ENCODE results near the gene CDC42BPA. TPM values are rescaled to one million over a fixed set of nuclear protein-coding genes. Genes with fewer than 3 reads are reported as not detected.
"Not testable (repeated sequence)": the region's sequence is repeated elsewhere in the genome, so short reads cannot be mapped to it uniquely, and the experiment has no call there.

CDC42BPA gene
- total RNA-seq, 8 experiments from 2014 or later, result 36.0 to 89.0 (median 67.4) TPM

DNA sequence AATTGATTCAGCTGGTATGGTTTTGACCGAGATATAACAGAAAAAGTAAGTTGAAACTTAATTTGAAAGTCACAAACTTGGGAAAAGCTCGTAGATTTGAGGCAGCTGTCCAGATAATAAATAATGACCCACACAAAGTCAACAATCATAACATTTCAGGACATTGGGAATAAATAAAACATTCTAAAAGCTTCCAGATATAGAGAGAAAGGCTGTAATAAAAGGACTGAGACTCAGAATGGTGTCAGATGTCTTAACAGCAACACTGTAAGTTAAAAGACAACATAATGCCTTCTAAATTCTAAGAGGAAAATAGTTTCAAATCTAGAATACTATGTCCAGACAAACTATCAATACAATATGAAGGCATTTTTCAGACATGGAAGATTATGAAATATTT is 163.3 kb downstream of the CDC42BPA start:
- in situ Hi-C loops (cut with MboI; ENCODE audit: low pct_unique_long_range_greater_than_20kb in 2 of 9, low sequenced_read_pairs in 9 of 9, unreplicated experiment in 9 of 9), result no loop called here

DNA sequence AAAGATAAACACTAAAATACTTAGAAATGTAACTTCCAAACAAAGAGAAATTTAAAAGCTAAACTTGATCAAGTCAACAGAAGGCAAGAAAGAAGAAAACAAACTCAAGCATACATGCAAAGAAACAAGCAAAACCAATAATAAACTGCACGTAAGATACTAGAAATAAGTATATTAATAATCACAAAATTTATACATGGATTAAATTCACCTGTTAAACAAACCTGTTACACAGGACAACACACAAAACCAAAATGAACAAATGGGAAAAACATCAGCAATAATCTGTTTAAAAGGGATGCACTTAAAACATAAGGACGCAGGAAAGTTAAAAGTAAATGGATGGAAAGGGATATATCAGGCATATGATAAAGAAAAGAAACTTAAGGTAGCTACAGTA is 165.8 kb downstream of the CDC42BPA start:
- no peaks in the 10 kb centered on the region for H3K4me1 ChIP-seq (replicated peaks in 1 of 2)
- no peak overlapping the region for H3K27ac ChIP-seq
- no peak overlapping the region for H3K4me3 ChIP-seq
- ATAC-seq (replicated peaks in 6 of 8), result no peak
- WGBS, 10 experiments, result 94 to 100% (median 98%) methylated on average over 1 to 2 of the region's 2 CpGs; no CpG with 5 or more reads in 1 of the 10 experiments
- in situ Hi-C loops (cut with MboI; ENCODE audit: low pct_unique_long_range_greater_than_20kb in 2 of 9, low sequenced_read_pairs in 9 of 9, unreplicated experiment in 9 of 9), result no loop called here

More for the DNA sequence above, 163.3 kb downstream of the CDC42BPA start:
- WGBS, 10 experiments, result 40 to 100% (median 95%) methylated on average over 1 to 2 of the region's 2 CpGs
- H3K27ac ChIP-seq, result no peak overlapping the region
- no peaks in the 10 kb centered on the region for H3K4me1 ChIP-seq (replicated peaks in 1 of 2)
- no peak overlapping the region for H3K4me3 ChIP-seq
- no peak for ATAC-seq (replicated peaks in 6 of 8)

DNA sequence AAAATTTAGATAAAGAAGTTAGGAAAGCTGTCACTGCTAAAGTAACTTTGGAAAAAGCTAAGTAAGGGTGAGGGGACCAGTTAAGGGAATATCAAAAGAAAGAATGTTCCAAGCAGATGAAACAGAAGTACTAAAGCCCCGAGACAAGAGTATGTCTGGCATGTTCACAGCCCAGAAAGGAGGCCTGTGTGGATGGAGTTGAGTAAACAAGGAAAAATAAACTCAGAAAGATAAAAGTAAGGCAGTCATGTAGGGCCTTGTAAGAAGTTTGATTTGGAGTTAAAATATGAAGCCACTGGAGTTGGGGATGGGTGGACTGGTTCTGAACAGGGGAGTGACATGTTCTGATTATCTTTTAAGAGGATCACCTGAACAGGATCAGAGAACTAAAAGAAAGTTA is 177.9 kb downstream of the CDC42BPA start:
- 60 to 100% (median 88%) methylated on average over 1 of the region's 1 CpG for WGBS, 10 experiments
- in situ Hi-C loops (cut with MboI; ENCODE audit: low pct_unique_long_range_greater_than_20kb in 2 of 9, low sequenced_read_pairs in 9 of 9, unreplicated experiment in 9 of 9), result no loop called here
- H3K4me1 ChIP-seq (replicated peaks in 1 of 2), result no peaks in the 10 kb centered on the region
- no peak overlapping the region for H3K27ac ChIP-seq
- no peak overlapping the region for H3K4me3 ChIP-seq
- peak in 1 of 8 experiments; percentile 46 for ATAC-seq (replicated peaks in 6 of 8)

DNA sequence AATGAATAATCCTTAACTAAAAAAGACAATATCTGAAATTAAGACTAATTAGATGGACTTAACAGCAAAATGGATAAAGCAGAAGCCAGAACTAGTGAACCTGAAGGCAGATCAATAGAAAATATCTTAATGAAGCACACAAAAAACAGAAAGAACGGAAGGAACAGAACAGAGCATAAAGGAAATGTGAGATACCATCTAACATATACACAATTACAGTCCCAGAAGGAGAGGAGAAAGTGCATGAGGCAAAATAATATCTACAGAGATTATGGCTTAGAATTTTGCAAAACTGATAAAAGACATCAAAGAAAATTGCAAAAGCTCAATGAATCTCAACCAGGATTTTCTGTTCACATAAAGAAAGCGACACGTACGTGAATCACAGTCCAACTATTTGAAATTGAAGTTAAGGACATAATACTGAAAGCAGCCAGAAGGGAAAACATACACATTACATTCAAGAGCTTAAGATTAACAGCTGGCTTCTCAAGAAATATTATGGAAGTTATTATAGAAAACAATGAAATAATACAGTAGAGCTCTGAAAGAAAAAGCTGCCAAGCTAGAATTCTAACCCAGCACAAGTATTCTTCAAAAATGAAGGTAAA is 182.0 kb downstream of the CDC42BPA start:
- Histone ChIP-seq H3K4me1 (replicated peaks in 1 of 2) (no peaks in the 10 kb centered on the region), H3K27ac (no peak overlapping the region), H3K4me3 (no peak overlapping the region)
- WGBS, 10 experiments, result 90 to 100% (median 97%) methylated on average over 3 to 4 of the region's 4 CpGs
- no peak for ATAC-seq (replicated peaks in 6 of 8)
- in situ Hi-C loops (cut with MboI; ENCODE audit: low pct_unique_long_range_greater_than_20kb in 2 of 9, low sequenced_read_pairs in 9 of 9, unreplicated experiment in 9 of 9), result no loop called here

DNA sequence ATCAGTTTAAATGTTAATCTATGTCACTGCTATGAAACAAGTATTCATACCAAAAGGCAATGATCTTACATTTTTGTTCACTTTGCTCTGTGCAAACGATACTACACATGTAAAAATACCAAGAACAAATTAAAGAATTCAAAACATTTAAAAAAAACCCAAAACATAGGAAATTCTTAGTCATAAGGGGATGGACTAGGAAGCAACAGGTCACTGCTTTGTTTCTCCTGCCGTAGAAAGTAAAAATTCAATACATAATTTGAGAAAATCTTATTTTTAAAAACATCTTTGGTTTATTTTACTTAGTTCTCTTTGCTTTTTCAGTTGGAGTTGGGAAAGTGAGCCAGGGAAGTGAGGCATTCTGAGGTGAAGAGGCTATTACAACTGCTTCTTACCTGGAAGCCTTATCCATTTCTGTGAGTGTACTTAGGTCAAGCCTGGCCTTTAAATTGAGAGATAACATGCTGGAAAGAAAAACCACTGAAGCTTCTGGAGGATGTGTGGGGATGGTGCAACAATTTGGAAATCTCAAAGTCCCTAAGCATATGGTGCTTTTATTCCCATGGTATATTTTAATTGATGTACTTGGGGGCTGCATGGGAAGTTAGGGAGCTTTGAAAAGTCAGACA is 183.5 kb downstream of the CDC42BPA start:
- WGBS, 10 experiments, result 67 to 100% (median 98%) methylated on average over 1 to 2 of the region's 2 CpGs
- in situ Hi-C loops (cut with MboI; ENCODE audit: low pct_unique_long_range_greater_than_20kb in 2 of 9, low sequenced_read_pairs in 9 of 9, unreplicated experiment in 9 of 9), result no loop called here
- ATAC-seq (replicated peaks in 6 of 8), result no peak
- H3K4me3 ChIP-seq, result no peak overlapping the region
- H3K27ac ChIP-seq, result no peak overlapping the region
- no peaks in the 10 kb centered on the region for H3K4me1 ChIP-seq (replicated peaks in 1 of 2)

DNA sequence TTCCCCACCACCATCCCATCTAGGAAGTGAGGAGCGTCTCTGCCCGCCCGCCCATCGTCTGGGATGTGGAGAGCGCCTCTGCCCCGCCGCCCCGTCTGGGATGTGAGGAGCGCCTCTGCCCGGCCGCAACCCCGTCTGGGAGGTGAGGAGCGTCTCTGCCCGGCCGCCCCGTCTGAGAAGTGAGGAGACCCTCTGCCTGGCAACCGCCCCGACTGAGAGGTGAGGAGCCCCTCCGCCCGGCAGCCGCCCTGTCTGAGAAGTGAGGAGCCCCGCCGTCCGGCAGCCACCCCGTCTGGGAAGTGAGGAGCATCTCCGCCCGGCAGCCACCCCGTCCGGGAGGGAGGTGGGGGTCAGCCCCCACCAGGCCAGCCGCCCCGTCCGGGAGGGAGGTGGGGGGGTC is 185.6 kb downstream of the CDC42BPA start:
- ATAC-seq (replicated peaks in 6 of 8); in situ Hi-C loops (cut with MboI; ENCODE audit: low pct_unique_long_range_greater_than_20kb in 2 of 9, low sequenced_read_pairs in 9 of 9, unreplicated experiment in 9 of 9); H3K4me3 ChIP-seq; H3K27ac ChIP-seq; H3K4me1 ChIP-seq (replicated peaks in 1 of 2): not testable (repeated sequence)
- WGBS, 10 experiments, result no CpG with 5 or more reads among the region's 32 CpGs

DNA sequence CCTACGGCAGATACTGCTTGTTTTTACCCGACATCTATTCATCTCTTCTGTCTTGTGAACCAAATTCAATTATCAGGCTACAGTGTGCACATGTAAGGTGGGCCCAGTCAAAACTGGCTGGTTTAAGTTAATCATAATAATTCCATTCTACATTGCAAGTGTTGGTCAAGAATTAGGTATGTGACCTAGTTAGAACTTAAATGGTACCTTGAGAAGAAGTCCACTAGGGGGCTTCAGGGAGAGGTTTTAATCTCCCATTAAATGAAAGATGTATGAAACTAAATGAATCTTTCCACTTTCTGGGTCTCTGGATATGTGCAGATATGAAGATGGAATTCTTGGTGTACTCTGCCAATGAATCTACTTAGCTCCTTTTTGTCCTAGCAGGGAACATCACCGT is 187.1 kb downstream of the CDC42BPA start:
- Histone ChIP-seq H3K4me1 (replicated peaks in 1 of 2) (no peaks in the 10 kb centered on the region), H3K4me3 (no peak overlapping the region), H3K27ac (no peak overlapping the region)
- in situ Hi-C loops (cut with MboI; ENCODE audit: low pct_unique_long_range_greater_than_20kb in 2 of 9, low sequenced_read_pairs in 9 of 9, unreplicated experiment in 9 of 9), result no loop called here
- 50 to 100% (median 92%) methylated on average over 2 to 3 of the region's 3 CpGs; no CpG with 5 or more reads in 1 of the 10 experiments for WGBS, 10 experiments
- peak in 3 of 8 experiments; percentile 37 to 58 (median 40) for ATAC-seq (replicated peaks in 6 of 8)

DNA sequence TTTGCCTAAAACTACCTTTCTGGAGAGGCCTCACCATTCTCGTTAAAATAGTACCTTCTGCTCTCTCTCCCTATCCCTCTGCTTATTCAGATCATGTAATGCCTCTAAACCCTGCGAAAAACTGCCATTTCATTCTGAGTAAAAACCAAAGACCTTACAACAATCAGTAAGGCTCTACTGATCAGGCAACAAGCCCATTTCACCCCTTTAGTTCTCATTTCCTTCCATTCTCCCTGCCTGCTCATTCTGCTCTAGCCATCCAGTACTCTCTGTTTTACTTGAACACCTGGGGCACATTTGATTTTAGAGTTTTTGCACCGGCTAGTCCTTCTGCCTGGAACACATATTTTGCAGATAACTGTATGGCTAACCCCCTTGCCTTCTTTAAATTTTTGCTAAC is 190.4 kb downstream of the CDC42BPA start:
- in situ Hi-C loops (cut with MboI; ENCODE audit: low pct_unique_long_range_greater_than_20kb in 2 of 9, low sequenced_read_pairs in 9 of 9, unreplicated experiment in 9 of 9), result no loop called here
- no peak for ATAC-seq (replicated peaks in 6 of 8)
- H3K4me1 ChIP-seq (replicated peaks in 1 of 2), result no peaks in the 10 kb centered on the region
- 83 to 100% (median 91%) methylated on average over 1 to 3 of the region's 3 CpGs for WGBS, 10 experiments
- H3K27ac ChIP-seq, result no peak overlapping the region
- no peak overlapping the region for H3K4me3 ChIP-seq

DNA sequence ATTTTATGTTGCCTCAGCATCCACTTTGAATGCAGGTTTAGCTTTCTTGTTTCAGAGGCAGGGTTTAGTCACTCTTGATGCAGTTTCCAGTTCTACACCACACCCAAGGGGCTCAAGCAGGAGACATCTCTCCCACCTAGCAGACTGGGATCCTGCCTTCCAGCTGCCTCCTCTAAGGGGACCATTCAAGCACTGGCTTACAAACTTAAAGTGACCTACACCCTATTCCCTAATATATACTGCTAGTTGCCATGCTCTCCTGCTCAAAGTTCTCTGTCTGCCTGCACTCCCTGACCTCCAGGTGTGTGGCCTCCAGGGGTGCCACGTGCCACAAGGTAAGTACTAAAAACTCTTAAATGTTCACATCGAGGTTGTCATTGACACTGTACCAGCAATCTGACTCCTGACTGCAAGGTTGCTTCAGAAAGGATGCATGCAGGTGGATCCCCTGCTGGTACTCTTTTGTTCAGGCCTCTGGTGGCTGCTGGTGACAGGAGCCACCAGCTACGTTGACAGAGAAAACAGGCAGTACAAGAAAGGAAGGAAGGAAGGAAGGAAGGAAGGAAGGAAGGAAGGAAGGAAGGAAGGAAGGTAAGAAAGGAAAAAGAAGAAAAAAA is 192.3 kb downstream of the CDC42BPA start:
- no peak for ATAC-seq (replicated peaks in 6 of 8)
- WGBS, 10 experiments, result 20 to 80% (median 47%) methylated on average over 1 to 3 of the region's 3 CpGs; no CpG with 5 or more reads in 3 of the 10 experiments
- Histone ChIP-seq H3K4me1 (replicated peaks in 1 of 2) (no peaks in the 10 kb centered on the region), H3K4me3 (no peak overlapping the region), H3K27ac (no peak overlapping the region)
- in situ Hi-C loops (cut with MboI; ENCODE audit: low pct_unique_long_range_greater_than_20kb in 2 of 9, low sequenced_read_pairs in 9 of 9, unreplicated experiment in 9 of 9), result no loop called here

DNA sequence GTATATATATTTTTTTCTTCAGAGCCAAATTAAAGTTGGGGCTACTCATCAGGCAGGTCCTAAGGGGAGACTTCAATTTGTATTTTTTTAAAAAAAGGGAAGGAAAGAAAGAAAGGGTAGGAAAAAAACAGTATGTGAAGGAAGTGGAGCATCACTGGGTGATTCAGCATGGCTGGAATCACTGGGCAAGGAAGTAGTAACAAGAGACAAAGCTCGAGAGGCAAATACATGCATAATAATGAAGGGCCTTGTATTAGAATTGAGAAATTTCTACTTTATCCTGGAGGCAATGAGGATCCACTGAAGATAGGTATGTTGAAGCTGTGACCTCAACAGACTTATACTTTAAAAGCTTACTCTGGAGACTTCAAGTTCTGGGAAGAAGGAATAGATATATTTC is 193.8 kb downstream of the CDC42BPA start:
- peak in 2 of 8 experiments; percentile 65 to 88 for ATAC-seq (replicated peaks in 6 of 8)
- Histone ChIP-seq H3K4me1 (replicated peaks in 1 of 2) (no peaks in the 10 kb centered on the region), H3K27ac (no peak overlapping the region), H3K4me3 (no peak overlapping the region)
- 33 to 100% (median 80%) methylated on average over 1 of the region's 1 CpG; no CpG with 5 or more reads in 2 of the 10 experiments for WGBS, 10 experiments
- in situ Hi-C loops (cut with MboI; ENCODE audit: low pct_unique_long_range_greater_than_20kb in 2 of 9, low sequenced_read_pairs in 9 of 9, unreplicated experiment in 9 of 9), result no loop called here

DNA sequence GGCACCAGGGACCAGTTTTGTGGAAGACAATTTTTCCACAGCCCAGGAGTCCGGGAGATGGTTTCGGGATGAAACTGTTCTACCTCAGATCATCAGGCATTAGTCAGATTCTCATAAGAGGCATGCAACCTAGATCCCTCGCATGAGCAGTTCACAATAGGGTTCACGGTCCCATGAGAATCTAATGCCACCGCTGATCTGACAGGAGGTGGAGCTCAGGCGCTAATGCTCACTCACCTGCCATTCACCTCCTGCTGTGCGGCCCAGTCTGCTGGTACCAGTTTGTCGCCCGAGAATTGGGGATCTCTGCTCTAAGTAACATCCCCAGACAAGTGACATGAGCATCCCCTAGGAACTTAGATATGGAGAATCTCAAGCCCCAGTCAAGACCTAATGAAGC is 197.5 kb downstream of the CDC42BPA start:
- Histone ChIP-seq H3K4me1 (replicated peaks in 1 of 2) (no peaks in the 10 kb centered on the region), H3K27ac (no peak overlapping the region), H3K4me3 (no peak overlapping the region)
- 86 to 100% (median 95%) methylated on average over 1 to 9 of the region's 9 CpGs; no CpG with 5 or more reads in 3 of the 10 experiments for WGBS, 10 experiments
- in situ Hi-C loops (cut with MboI; ENCODE audit: low pct_unique_long_range_greater_than_20kb in 2 of 9, low sequenced_read_pairs in 9 of 9, unreplicated experiment in 9 of 9), result no loop called here
- ATAC-seq (replicated peaks in 6 of 8), result no peak

DNA sequence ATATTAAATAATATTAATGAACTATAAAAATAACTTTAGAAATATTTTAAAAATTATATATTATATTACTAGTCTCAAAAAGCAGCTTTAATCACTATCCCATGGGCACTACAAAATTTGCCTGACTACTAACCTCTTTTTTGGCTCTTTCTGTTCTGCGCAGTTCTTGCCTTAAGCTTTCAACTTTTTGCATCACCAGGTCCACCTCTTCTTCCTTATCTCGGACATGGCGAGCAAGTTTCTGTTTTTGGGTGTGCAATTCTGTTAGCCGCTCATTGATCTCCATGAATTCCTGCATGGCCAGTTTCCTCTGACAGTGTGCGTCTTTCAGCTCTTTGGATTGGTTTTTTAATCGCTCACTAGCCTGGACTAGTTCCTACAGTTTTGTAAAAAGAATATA is 205.8 kb downstream of the CDC42BPA start:
- in situ Hi-C loops (cut with MboI; ENCODE audit: low pct_unique_long_range_greater_than_20kb in 2 of 9, low sequenced_read_pairs in 9 of 9, unreplicated experiment in 9 of 9), result no loop called here
- no peak overlapping the region for H3K4me3 ChIP-seq
- H3K27ac ChIP-seq, result no peak overlapping the region
- no peak for ATAC-seq (replicated peaks in 6 of 8)
- 93 to 100% (median 100%) methylated on average over 2 to 6 of the region's 6 CpGs for WGBS, 10 experiments
- no peaks in the 10 kb centered on the region for H3K4me1 ChIP-seq (replicated peaks in 1 of 2)

DNA sequence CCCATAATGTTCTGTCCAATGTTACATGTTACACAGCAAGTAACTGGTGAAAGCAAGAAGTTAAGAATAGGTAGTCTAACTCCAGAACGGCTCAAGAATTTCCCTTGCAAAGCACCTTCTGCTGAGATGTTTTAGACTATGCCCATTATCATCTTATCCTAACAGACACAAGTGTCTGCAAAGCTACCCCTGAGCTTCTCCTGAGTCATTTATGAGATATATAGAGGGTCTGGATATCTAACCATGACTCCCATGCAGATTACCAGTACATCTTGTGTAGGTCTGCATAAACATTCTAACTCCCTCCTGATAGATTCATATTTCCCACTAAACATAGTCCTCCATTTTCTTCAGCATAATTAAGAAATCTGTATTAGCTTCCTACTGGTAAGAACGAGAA is 206.5 kb downstream of the CDC42BPA start:
- H3K27ac ChIP-seq, result no peak overlapping the region
- 60 to 100% (median 95%) methylated on average over 1 to 2 of the region's 2 CpGs for WGBS, 10 experiments
- no peak for ATAC-seq (replicated peaks in 6 of 8)
- H3K4me1 ChIP-seq (replicated peaks in 1 of 2), result no peaks in the 10 kb centered on the region
- H3K4me3 ChIP-seq, result no peak overlapping the region
- in situ Hi-C loops (cut with MboI; ENCODE audit: low pct_unique_long_range_greater_than_20kb in 2 of 9, low sequenced_read_pairs in 9 of 9, unreplicated experiment in 9 of 9), result no loop called here
